Skeletal muscle satellite cell (primary cell): ENCODE data around the gene SLC10A7.

Experiments
- H3K27me3 ChIP-seq: 2 replicates; pipeline ENCODE4 v1.7.0; 2013; ENCODE audit warnings: low read length; ENCODE audit not compliant: control insufficient read depth, insufficient read depth
- H3K36me3 ChIP-seq: 2 replicates; pipeline ENCODE4 v1.7.0; 2013; ENCODE audit warnings: mild to moderate bottlenecking, control low read depth, low read length; ENCODE audit not compliant: insufficient read depth
- H3K4me1 ChIP-seq: 2 replicates; pipeline ENCODE4 v1.7.0; 2013; ENCODE audit warnings: low read length; ENCODE audit not compliant: control insufficient read depth, insufficient read depth
- H3K4me2 ChIP-seq: 2 replicates; pipeline ENCODE4 v1.7.0; 2013; ENCODE audit warnings: mild to moderate bottlenecking, low read length
- H3K4me3 ChIP-seq: 2 replicates; pipeline ENCODE4 v1.7.0; 2013; ENCODE audit warnings: low read length
- H3K9ac ChIP-seq: 2 replicates; pipeline ENCODE4 v1.7.0; 2013; ENCODE audit warnings: mild to moderate bottlenecking, low read depth, low read length, moderate library complexity
- H3K9me3 ChIP-seq: replicated peaks from 2 replicates; pipeline ENCODE4 v1.7.0; 2013; ENCODE audit warnings: mild to moderate bottlenecking, control low read depth, low read length

SLC10A7 gene

DNA sequence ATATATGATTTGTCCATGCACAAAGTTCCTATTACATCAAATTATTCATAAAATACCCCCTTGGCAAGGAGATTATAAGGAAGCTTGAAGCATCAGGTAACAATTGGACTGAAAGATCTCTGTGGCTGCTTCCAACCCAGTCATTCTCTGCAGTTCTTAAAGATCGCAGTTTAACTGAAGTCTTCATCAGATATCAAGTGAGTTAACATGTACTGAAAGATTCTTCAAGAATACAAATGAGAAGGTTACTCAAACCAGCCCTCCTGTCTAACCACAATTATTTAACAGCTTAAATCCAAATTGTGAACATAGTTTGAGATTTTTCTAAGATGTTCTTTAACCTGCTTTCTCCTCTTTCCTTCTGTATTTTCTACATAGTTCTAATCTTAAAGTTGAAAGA is 56.1 kb downstream of the SLC10A7 start:
- no peaks in the 10 kb centered on the region for H3K36me3 ChIP-seq
- no peak overlapping the region for H3K4me2 ChIP-seq
- no peaks in the 10 kb centered on the region for H3K27me3 ChIP-seq
- H3K9me3 ChIP-seq, result no peaks in the 10 kb centered on the region
- H3K4me1 ChIP-seq, result no peaks in the 10 kb centered on the region
- no peak overlapping the region for H3K9ac ChIP-seq
- H3K4me3 ChIP-seq, result no peak overlapping the region

DNA sequence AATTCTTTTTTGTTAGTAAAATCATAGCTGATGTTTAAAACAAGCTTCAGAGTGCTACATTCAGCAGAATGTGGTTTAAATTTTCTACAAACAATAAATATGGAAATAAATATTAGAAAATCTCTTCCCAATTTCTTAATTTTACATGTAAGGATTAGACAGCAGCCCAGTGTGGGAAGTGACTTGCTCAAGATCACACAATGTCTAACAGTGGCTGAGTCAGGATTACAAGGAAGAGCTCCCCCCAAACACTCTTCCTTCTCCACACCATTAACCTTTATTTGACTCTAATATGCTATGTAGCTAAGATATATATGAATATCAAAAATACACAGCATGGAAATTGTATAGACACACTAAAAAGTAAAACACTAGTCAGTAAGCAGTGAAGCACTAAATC is 59.5 kb downstream of the SLC10A7 start:
- Histone ChIP-seq H3K36me3 (no peaks in the 10 kb centered on the region), H3K4me3 (no peak overlapping the region), H3K4me2 (no peak overlapping the region), H3K9ac (no peak overlapping the region), H3K27me3 (no peaks in the 10 kb centered on the region), H3K4me1 (no peaks in the 10 kb centered on the region), H3K9me3 (no peaks in the 10 kb centered on the region)

DNA sequence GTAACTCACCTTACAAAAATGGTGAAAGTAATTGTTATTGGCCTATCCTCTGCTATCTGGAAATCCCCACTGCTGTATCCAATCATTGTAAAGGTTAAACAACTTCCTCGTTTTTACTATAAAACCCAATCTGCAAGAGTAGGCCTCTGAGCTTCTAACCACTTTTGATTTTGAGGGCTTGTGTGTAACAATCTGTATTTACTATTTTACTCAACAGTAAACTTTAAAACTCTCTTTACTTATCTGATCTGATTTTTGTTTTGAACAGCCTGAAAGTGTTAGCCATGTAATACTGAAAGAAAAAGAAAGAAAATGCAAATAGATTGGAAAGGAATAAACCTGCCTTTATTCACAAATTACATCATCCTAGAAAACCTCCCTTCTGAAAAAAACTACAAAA is 63.1 kb downstream of the SLC10A7 start:
- no peak overlapping the region for H3K9ac ChIP-seq
- no peaks in the 10 kb centered on the region for H3K9me3 ChIP-seq

DNA sequence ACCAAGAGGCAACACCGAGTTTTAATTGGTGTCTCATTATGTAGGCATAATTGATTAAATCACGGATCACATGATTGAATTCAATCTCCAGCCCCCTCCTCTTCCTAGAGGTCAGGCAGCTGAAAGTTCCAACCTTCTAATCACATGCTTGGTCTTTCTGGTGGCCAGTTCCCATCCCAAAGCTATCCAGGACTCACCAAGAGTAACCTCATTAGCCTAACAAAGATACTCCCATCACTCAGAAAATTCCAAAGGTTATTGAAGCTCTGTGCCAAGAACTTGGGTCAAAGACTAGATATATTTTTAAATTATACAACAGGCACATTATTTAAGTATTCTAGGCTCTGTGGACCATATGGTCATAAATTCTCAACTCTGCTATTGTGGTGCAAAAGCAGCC is 65.1 kb downstream of the SLC10A7 start:
- no peaks in the 10 kb centered on the region for H3K27me3 ChIP-seq
- H3K9ac ChIP-seq, result no peak overlapping the region
- H3K36me3 ChIP-seq, result no peaks in the 10 kb centered on the region
- H3K4me3 ChIP-seq, result no peak overlapping the region
- no peak overlapping the region for H3K4me2 ChIP-seq
- no peaks in the 10 kb centered on the region for H3K9me3 ChIP-seq
- no peaks in the 10 kb centered on the region for H3K4me1 ChIP-seq

More for the DNA sequence above, 63.1 kb downstream of the SLC10A7 start:
- no peaks in the 10 kb centered on the region for H3K27me3 ChIP-seq
- no peaks in the 10 kb centered on the region for H3K4me1 ChIP-seq
- H3K4me3 ChIP-seq, result no peak overlapping the region
- H3K36me3 ChIP-seq, result no peaks in the 10 kb centered on the region
- no peak overlapping the region for H3K4me2 ChIP-seq

DNA sequence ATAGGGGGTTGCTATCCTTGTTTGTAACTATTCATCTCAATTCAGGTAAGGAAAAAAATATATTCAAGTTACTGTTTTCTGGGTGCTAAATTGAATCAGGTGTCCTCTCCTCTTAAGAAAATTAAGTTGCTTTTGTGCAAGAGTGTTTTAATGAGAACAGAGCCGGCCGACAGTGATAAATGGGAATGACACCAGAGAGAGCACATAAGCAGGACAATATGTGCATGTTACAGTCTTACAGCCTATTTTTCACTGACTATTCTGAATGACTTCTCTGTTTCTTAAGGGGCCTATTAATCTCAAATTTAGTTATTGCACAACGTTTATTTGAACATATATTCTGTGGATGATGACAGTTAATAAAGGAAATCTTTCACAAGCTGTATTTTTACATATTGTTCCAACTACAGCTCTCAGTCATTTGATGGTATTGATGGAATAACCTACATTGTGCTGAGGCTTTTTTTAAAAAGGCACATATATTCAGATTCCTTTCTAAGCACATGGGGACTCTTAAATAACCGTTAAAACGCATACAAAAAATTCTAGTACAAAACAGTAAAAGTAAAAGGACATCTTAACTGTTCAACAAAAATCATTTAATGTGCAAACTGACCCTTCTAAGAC is 68.4 kb downstream of the SLC10A7 start:
- H3K9me3 ChIP-seq, result no peaks in the 10 kb centered on the region
- H3K9ac ChIP-seq, result no peak overlapping the region
- H3K4me1 ChIP-seq, result no peaks in the 10 kb centered on the region
- H3K36me3 ChIP-seq, result no peaks in the 10 kb centered on the region
- H3K4me3 ChIP-seq, result no peak overlapping the region
- no peaks in the 10 kb centered on the region for H3K27me3 ChIP-seq
- no peak overlapping the region for H3K4me2 ChIP-seq

DNA sequence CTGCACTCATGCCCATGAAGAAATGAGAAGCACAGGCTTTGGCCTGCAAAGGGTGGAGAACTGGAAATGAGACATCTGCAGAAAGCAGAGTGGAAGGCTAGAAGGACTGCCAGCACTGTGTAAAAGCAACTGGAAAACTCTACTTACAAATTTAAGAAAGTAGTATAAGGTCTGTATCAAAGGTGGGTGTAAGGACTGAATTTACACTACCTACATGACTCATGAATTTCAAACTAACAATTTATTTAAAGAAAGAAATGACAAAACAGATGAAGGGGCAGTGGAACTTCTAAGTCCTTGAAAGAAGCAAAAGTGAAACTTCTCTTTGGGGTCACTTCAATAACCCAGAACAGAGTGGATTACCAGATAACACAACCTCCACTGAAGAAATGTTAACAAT is 71.2 kb downstream of the SLC10A7 start:
- no peaks in the 10 kb centered on the region for H3K9me3 ChIP-seq
- H3K4me1 ChIP-seq, result no peaks in the 10 kb centered on the region
- no peaks in the 10 kb centered on the region for H3K27me3 ChIP-seq
- no peaks in the 10 kb centered on the region for H3K36me3 ChIP-seq
- H3K9ac ChIP-seq, result no peak overlapping the region
- H3K4me2 ChIP-seq, result no peak overlapping the region
- H3K4me3 ChIP-seq, result no peak overlapping the region

DNA sequence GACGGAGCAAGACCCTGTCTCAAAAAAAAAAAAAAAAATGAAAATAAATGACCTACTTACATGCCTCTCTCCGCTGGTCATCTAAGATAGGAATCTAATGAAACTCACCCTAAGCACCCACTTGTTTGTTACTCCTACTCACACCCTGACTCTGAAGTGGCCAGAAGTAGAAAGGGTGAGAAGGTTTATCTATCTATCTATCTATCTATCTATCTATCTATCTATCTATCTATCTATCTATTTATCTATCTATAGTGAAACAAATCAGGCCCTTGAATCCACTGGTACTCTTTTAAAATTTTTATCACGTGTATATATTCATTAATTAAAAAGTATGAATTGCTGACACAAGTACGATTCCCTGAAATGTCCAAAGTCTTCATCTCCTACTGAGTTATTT is 75.2 kb downstream of the SLC10A7 start:
- H3K4me2 ChIP-seq, result no peak overlapping the region
- H3K4me1 ChIP-seq, result peaks cover 14% of the 10 kb centered on the region
- no peak overlapping the region for H3K4me3 ChIP-seq
- H3K9me3 ChIP-seq, result no peaks in the 10 kb centered on the region
- H3K27me3 ChIP-seq, result no peaks in the 10 kb centered on the region
- no peak overlapping the region for H3K9ac ChIP-seq
- H3K36me3 ChIP-seq, result no peaks in the 10 kb centered on the region

DNA sequence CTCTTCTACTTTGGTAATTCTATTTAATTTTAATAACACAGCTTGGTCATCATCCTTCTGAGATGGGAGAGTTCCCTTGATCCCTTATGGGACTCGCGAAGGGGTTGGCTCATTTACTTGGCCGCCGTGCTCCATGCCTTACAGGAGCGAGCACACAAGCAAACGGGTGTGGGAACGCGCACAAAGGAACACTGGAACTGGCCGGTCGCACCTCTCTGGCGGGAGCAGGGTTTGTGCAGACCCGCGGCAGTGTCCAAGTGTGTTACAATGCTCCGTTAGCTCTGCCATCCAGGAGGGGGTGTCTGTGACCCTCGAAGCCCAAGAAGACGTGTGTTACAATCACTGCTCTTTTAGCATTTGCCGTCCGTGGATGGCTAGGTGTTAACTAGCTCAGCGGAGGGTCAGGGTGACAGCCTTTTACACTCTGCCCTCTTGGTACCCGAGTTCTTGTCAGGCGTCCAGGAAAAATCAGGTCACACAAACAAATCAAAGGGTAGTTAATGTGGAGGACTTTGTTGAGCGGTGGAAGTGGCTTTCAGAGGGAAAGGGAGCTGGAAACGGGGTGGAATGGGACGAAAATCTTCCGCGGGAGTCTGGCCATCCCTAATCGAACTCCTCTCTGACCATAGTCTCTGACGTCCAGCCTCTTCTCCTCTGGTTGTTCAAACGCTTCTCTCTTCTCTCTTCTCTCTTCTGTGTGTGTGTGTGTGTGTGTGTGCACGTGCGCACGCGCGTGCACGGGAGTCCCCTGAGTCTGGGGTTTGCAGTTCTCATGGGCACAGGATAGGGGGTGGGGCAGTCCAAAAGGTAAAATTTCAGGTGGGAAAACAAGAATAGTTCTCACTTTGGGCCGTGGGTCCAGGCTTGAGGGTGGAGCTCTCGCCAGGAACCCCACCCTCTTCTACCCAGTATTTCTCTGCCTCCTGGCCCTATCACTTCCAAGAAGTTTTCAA is 76.3 kb downstream of the SLC10A7 start:
- Histone ChIP-seq H3K4me3 (no peak overlapping the region), H3K9ac (no peak overlapping the region), H3K4me2 (no peak overlapping the region), H3K36me3 (no peaks in the 10 kb centered on the region), H3K9me3 (no peaks in the 10 kb centered on the region), H3K27me3 (no peaks in the 10 kb centered on the region), H3K4me1 (peaks cover 14% of the 10 kb centered on the region)

DNA sequence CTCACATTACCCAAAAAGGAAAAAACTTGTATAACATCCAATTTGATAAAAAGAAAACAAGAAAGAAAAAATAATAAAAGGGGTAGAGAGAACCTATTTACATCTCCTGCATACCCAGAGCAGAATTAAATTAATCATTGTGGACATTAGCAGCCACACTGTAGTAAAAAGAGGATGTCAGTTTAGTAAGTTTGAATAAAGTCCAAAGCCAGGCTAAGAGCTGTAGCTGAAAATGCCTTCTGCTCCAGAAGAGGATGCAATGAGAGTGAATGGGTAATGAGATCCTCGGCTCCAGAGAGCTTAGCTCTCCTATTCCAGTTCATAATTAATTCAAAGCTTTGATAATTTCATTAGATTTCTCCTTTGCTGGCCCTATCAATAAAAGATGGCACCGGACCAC is 78.2 kb downstream of the SLC10A7 start:
- Histone ChIP-seq H3K4me3 (no peak overlapping the region), H3K27me3 (no peaks in the 10 kb centered on the region), H3K4me2 (no peak overlapping the region), H3K9ac (no peak overlapping the region), H3K9me3 (no peaks in the 10 kb centered on the region), H3K36me3 (no peaks in the 10 kb centered on the region), H3K4me1 (peaks cover 15% of the 10 kb centered on the region)

DNA sequence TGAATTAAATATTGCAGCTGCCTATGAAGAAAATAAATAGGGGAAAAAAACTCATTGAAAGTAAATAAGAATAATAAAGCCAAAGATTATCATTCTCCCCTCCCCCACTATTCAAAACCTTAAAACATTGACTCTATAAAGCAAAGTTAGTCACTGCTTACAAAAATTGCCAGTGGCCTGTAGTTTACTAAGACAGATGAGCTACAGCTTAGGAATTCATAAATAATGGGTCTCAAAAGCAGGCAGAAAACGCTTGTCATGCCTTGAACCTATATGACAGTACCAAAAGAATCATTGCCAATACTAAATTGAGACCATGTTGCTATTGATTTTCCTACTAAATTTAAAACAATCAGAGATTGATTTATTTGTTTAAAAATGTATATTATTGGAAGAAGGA is 78.9 kb downstream of the SLC10A7 start:
- Histone ChIP-seq H3K9ac (no peak overlapping the region), H3K4me2 (peak overlapping the region; percentile 24), H3K27me3 (no peaks in the 10 kb centered on the region), H3K36me3 (no peaks in the 10 kb centered on the region), H3K4me3 (no peak overlapping the region), H3K4me1 (peaks cover 22% of the 10 kb centered on the region), H3K9me3 (no peaks in the 10 kb centered on the region)

DNA sequence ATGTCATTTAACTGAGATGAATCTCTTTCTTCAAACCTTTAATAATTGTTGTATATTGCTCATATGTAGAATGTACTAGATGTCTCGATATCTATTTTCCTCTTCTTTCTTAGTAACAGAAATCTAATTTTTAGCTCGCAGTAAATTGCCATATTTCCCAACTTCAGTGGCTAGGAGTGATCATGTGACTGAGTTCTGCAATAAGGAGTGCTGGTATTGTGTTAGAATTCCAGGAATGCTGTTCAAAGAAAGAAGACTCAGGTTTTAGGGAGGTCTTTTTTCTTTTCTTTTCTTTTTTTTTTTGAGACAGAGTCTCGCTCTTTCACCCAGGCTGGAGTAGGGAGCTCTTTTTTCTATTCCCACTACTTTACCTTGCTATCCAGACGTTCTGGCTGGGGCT is 81.7 kb downstream of the SLC10A7 start:
- H3K36me3 ChIP-seq, result no peaks in the 10 kb centered on the region
- peaks cover 40% of the 10 kb centered on the region for H3K4me1 ChIP-seq
- H3K9me3 ChIP-seq, result no peaks in the 10 kb centered on the region
- H3K4me3 ChIP-seq, result no peak overlapping the region
- no peak overlapping the region for H3K9ac ChIP-seq
- no peaks in the 10 kb centered on the region for H3K27me3 ChIP-seq
- no peak overlapping the region for H3K4me2 ChIP-seq

DNA sequence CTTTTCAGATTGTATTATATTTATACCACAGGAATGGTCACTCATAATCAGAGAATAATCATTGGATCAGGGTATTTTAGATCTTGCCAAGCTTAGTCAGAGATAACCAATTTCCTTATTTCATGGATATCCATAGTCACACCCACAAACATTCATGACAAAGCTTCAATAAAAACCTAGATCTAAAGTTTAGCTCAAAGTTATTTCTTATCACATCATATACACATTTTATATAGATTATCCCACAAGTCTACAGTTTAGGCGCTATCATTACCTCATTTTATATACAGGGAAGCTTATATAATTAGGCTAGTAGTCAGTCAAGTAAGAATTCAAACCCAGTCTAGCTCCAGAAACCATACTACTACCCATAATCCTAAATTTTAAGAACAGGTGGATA is 82.3 kb downstream of the SLC10A7 start:
- Histone ChIP-seq H3K4me2 (no peak overlapping the region), H3K4me1 (peaks cover 40% of the 10 kb centered on the region), H3K9ac (no peak overlapping the region), H3K4me3 (no peak overlapping the region), H3K27me3 (no peaks in the 10 kb centered on the region), H3K36me3 (no peaks in the 10 kb centered on the region), H3K9me3 (no peaks in the 10 kb centered on the region)
